HCT116 (cell line): ENCODE measurements around the gene CWC27.

ENCODE experiments used
- CEBPB ChIP-seq: IDR thresholded peaks from 2 replicates; pipeline ENCODE4 v1.6.1; 2012; ENCODE audit warnings: low read depth
- CTCF ChIP-seq, 3 experiments: fragments of 200-600 bp in 1 of 3; sonication (generic) in 1 of 3; IDR thresholded peaks in 2 of 3; conservative IDR thresholded peaks in 1 of 3; 2 replicates each; pipeline ENCODE4 v1.5.1; 2012 to 2017; ENCODE audit warnings: low read depth in 2 of 3, low read length in 2 of 3, antibody characterized with exemption in 1 of 3, borderline replicate concordance in 1 of 3, control low read depth in 1 of 3, mild to moderate bottlenecking in 1 of 3, mixed read lengths in 1 of 3, mixed run types in 1 of 3, moderate library complexity in 1 of 3; ENCODE audit not compliant: insufficient read depth in 1 of 3
- EGR1 ChIP-seq: IDR thresholded peaks from 2 replicates; pipeline ENCODE4 v1.6.1; 2012; ENCODE audit warnings: low read depth
- ELF1 ChIP-seq: IDR thresholded peaks from 2 replicates; pipeline ENCODE4 v1.6.1; 2012; ENCODE audit warnings: low read depth, borderline replicate concordance
- MAX ChIP-seq: IDR thresholded peaks from 2 replicates; pipeline ENCODE4 v1.6.1; 2012
- POLR2A ChIP-seq: IDR thresholded peaks from 2 replicates; pipeline ENCODE4 v1.7.0; 2011; ENCODE audit warnings: borderline replicate concordance; ENCODE audit not compliant: insufficient read depth, insufficient read length; ENCODE audit errors: extremely low read depth
- POLR2AphosphoS5 ChIP-seq: IDR thresholded peaks from 2 replicates; pipeline ENCODE4 v1.6.1; 2011; ENCODE audit warnings: mild to moderate bottlenecking, low read depth, low read length, moderate library complexity
- REST ChIP-seq: IDR thresholded peaks from 2 replicates; pipeline ENCODE4 v1.6.1; 2012; ENCODE audit warnings: low read depth
- YY1 ChIP-seq: IDR thresholded peaks from 2 replicates; pipeline ENCODE4 v1.6.1; 2011; ENCODE audit warnings: low read length, low read depth, moderate library complexity, mild to moderate bottlenecking; ENCODE audit not compliant: insufficient replicate concordance; ENCODE audit errors: extremely low read depth
- ZBTB33 ChIP-seq: IDR thresholded peaks from 2 replicates; pipeline ENCODE4 v1.6.1; 2011; ENCODE audit warnings: mild to moderate bottlenecking, low read length, moderate library complexity; ENCODE audit not compliant: insufficient replicate concordance; ENCODE audit errors: extremely low read depth
- ZNF274 ChIP-seq: fragments of 200-500 bp; sonication (Bioruptor generic); IDR thresholded peaks from 2 replicates; pipeline ENCODE4 v1.6.1; 2014; ENCODE audit warnings: mild to moderate bottlenecking, low read depth, low read length, inconsistent platforms

GRCh38 chr5:64925123-64925522 lies 156.4 kb downstream of the CWC27 start:
- no peak for TF ChIP-seq POLR2AphosphoS5
- no peak for TF ChIP-seq CTCF (IDR thresholded peaks at IDR 0.05 in 2 of 3, conservative IDR thresholded peaks at IDR 0.05 in 1 of 3; ENCODE audit: borderline replicate concordance in 1 of 3, insufficient read depth in 1 of 3, low read depth in 2 of 3, low read length in 2 of 3)
- TF ChIP-seq ZBTB33 = no peak
- TF ChIP-seq MAX = no peak
- TF ChIP-seq REST = no peak
- no peak for TF ChIP-seq POLR2A
- no peak for TF ChIP-seq ELF1
- no peak for TF ChIP-seq ZNF274
- no peak for TF ChIP-seq EGR1
- TF ChIP-seq CEBPB = no peak
- no peak for TF ChIP-seq YY1
